ENCODE data around the gene CALN1.
A peak's percentile ranks its signal among the peaks of the same experiment; 100 is the strongest.
"Not testable (repeated sequence)": the region's sequence is repeated elsewhere in the genome, so short reads cannot be mapped to it uniquely, and the experiment has no call there.

CALN1 gene

DNA sequence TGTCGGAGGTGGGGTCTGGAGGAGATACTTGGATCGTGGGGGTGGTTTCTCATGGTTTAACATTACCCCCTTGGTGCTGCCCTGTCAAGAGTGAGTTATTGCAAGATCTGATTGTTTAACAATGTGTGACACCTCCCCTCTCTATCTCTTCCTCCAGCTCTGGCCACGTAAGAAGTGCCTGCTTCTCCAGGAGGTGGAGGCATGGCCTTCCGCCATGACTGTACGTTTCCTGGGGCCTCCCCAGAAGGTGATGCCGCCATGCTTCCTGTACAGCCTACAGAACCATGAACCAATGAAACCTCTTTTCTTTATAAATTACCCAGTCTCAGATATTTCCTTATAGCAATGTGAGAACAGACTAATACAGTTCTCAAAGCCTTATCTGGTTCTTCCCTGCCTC is 547.0 kb downstream of the CALN1 start:
- no peak for DNase-seq (ENCODE audit: low read depth)

GRCh38 chr7:71864130-71864529 is 548.0 kb downstream of the CALN1 start:
- DNase-seq (ENCODE audit: low read depth): no peak

DNA sequence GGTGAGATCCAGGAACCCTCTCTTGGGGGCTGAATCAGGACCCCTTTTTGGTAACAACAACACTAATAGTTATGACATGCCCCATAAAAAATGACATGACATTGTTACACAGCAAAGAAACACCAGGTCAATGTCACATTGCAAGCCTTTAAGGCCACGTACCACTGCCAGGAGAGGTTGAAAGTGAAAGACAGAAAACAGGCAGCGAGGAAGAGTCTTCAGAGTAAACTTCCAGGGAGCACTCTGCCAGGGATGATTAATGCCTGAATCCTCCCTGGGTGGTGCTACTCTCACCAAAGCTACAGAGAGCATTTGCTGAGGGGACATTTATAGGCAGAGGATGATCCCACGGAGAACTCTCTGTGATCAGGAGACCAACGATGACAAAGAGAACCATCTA is 551.6 kb downstream of the CALN1 start:
- no peak for DNase-seq (ENCODE audit: low read depth)

GRCh38 chr7:71857338-71857737 is 554.8 kb downstream of the CALN1 start:
- DNase-seq (ENCODE audit: low read depth): no peak

DNA sequence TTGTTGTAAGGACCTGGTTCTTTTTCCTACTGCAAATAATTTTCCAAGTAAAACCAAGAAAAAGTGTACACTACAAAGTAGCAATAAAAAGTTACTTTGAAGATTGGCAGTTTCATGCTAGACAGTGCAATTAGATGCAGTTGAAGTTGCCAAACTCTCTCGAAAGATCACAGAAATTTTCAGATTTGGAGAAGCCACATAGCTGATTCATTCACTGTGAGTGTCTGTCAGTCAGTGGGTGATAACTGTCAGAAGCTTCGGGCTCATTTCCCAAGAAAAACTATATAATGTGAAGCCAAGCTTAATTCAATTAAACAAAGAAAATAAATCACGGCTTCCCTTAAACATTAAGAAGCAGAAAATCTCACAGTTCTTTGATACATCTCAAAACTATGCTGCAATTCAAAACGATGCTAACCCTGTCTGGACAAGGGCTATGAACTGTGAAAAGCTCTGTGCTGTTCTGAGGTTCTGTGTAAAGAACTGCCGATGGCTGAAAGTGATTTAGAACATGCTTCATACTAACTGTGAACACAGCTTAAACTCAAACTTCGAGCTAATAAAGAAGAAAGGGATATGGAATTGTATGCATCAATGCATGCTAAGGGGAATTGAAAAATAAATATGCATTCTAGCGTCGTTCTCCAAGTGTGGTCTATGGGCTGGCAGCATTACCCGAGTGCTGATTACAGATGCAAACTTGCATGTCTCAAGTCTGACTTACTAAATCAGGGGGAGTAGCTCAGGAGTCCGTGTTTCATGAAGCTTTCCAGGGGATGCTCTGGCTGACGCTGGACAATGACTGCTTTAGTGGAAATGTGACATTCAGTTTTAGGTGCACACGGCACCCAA is 557.4 kb downstream of the CALN1 start:
- DNase-seq (ENCODE audit: low read depth): no peak

DNA sequence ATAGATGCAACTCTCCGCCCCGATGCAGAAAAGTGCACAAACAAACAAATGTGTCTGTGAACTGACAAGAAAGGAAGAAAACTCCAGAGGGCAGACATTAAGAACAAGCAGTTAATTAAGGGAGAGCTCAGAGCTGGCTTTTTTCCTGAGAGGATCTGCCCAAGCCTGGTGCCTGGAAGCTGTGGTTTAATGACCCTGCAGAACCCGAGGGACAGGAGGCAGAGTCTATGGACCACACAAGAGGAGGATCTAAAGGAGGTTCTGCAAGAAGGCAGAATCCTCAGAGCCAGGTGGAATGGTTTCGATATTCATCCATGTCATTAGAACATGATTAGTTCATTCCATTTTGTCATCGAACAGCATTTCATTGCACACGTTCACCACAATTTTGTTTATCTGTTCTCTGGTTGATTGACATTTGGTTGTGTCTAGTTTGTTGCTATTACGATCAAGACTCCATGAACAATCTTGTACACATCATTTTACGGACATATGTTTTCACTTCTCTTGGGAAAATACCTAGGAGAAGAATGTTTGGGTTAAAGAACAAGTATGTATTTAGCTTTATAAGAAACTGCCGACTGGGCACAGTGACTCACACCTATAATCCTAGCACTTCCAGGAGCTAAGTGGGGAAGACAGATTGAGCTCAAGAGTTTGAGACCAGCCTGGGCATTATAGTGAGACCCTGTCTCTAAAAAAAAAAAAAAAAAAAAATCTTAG is 560.2 kb downstream of the CALN1 start:
- no peak for DNase-seq (ENCODE audit: low read depth)

DNA sequence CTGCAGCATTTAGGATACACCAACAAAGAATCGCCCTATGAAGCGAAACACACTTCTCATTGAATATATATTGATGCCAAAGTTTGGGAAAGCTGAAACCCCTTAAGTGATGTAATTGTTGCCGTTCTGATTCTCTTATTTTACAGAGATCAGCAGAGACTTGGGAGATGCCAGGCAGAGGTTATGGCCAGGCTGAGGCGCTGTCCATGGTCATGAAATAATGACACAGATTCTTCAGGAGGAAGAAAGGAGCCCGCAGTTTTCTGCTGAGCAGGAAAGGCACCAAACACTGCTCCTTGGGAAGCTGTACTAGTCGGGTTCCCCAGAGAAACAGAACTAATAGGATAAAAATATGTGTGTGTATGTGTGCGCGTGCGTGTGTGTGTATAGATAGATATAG is 566.0 kb downstream of the CALN1 start:
- no peak for DNase-seq (ENCODE audit: low read depth)

DNA sequence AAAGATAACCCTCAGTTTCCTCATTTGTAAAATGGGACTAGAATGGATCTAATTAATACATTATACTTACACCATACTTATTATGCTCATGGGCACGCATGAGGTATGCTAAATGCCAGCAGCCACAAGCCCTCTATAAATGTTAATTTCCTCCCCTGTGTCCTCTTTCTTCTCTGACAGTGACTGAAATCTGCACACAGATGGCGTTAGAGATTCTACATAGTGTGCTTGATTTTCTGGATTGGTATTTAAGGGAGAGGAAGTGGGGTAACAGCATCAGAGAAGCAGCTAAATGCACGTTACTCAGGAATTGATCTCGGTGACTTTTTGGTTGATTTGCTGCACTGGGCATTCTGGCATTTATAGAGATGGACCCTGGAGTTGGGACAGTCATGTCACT is 568.5 kb downstream of the CALN1 start:
- DNase-seq (ENCODE audit: low read depth): no peak

DNA sequence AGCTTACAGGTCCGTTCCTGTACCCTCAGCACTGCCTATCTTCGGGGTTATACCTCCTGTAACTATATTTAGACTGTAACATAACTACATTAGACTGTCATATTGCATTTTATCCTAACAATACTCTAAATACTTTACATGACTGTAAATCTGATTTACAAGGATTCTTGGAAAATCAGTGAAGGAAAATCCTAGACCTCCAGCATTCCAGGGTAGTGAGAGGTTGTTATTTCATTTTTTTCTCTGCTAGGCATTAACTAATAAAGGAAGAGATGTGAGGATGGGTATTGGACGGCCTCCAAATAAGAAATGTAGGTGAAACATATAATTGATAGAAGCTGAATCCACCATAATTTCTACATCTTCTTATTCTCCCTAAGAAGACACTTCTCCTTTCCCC is 569.4 kb downstream of the CALN1 start:
- DNase-seq (ENCODE audit: low read depth): no peak

- DNase-seq (ENCODE audit: low read depth): no peak
These were observed 569.8 kb downstream of the CALN1 start for GRCh38 chr7:71842381-71842780.

DNA sequence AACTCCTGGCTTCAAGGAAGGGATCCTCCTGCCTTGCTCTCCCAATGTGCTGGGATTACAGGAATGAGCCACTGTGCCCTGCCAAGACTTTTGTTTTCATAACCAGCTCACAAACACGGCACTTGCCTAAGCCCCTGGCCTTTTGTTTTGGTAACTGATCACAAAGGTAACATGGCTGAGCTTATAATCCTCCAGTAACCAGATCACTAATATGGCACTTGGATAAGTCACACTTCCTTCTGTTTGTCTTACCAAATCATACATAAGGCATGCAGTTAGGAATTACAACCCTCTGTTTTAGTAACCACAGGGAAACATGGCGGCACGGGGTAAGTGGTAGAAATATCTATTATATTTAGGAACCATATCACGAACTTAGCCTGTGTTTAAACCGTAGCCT is 577.1 kb downstream of the CALN1 start:
- peak; percentile 6 for DNase-seq (ENCODE audit: low read depth)

DNA sequence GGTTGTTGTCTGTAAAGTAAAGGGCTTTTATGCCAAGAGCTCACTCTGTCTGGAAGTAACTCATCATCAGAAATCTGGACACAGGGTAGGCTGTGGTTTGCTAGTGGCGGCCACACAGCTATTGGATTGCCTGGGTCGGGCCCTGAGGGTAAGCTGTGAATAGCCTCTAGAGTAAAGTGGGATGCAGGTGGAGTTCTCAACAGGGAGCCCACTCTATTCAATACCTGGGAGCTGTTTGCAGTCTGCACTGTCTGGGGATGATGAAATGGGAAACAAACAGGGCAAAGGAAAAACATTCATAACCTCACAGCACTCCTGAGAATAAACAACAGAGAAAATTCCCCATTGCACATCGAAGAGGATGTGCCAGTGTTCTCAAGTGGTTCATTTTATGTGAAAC is 582.6 kb downstream of the CALN1 start:
- no peak for DNase-seq (ENCODE audit: low read depth)

GRCh38 chr7:71828361-71828760 is 583.8 kb downstream of the CALN1 start:
- DNase-seq (ENCODE audit: low read depth): no peak

GRCh38 chr7:71826141-71826540 is 586.0 kb downstream of the CALN1 start:
- DNase-seq (ENCODE audit: low read depth): no peak

GRCh38 chr7:71824006-71824760 is 588.0 kb downstream of the CALN1 start:
- DNase-seq (ENCODE audit: low read depth): peak; percentile 5

- DNase-seq (ENCODE audit: low read depth): not testable (repeated sequence)
These were observed 589.7 kb downstream of the CALN1 start for GRCh38 chr7:71822406-71822805.

GRCh38 chr7:71817916-71818315 is 594.2 kb downstream of the CALN1 start:
- DNase-seq (ENCODE audit: low read depth): no peak

- DNase-seq (ENCODE audit: low read depth): no peak
These were observed 604.0 kb downstream of the CALN1 start for GRCh38 chr7:71808115-71808514.

DNA sequence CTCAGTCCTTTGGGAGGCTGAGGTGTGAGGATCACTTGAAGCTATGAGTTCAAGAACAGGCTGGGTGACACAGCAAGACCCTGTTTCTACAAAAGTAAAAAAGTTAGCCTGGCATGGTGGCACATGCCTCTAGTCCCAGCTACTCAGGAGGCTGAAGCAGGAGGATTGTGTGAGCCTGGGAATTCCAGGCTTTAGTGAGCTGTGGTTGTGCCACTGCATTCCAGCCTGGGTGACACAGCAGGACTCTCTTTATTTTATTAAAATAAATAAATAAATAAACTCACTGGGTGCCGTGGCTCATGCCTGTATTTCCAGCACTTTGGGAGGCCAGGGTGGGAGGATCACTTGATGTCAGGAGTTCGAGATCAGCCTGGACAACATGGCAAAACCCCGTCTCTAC is 607.9 kb downstream of the CALN1 start:
- DNase-seq (ENCODE audit: low read depth): no peak

GRCh38 chr7:71801976-71802375 is 610.2 kb downstream of the CALN1 start:
- DNase-seq (ENCODE audit: low read depth): no peak

- DNase-seq (ENCODE audit: low read depth): no peak
These were observed 611.8 kb downstream of the CALN1 start for GRCh38 chr7:71800321-71800720.

GRCh38 chr7:71795410-71795809 is 616.7 kb downstream of the CALN1 start:
- no peak for DNase-seq (ENCODE audit: low read depth)

DNA sequence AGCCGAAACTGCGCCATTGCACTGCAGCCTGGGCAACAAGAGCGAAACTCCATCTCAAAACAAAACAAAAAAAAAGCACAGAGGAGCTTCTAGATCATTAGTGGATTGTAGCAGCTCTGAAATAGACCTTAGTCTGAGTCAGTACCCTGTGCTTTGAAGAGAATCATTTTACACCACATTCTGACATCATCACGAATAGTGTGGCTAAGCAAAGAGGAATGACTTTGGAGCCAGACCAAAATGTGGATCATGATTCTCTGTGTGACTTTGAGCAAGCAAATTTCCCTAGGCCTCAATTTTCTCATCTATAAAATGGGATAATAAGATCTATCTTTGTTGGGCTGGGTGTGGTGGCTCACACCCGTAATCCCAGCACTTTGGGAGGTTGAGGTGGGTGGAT is 618.9 kb downstream of the CALN1 start:
- peak; percentile 57 for DNase-seq (ENCODE audit: low read depth)

Data from stromal cell of bone marrow (primary cell).